Right renal pelvis (tissue), 4 donors: Measurements from ENCODE around the gene PANK1. TPM values are rescaled to one million over a fixed set of nuclear protein-coding genes. Genes with fewer than 3 reads are reported as not detected.
A peak's percentile ranks its signal among the peaks of the same experiment; 100 is the strongest.

Experiments
- DNase-seq, 4 donors: peaks; one replicate each; pipeline ENCODE4 v3.0.0-alpha.2; 2013; ENCODE audit warnings: low read depth in 4 of 4, low spot score in 3 of 4, missing footprints in 1 of 4
- polyA plus RNA-seq, 4 donors: library from polyadenylated mRNA; unstranded; fragments of 120-200 nt; gene quantifications; one replicate each; pipeline ENCODE4 v1.2.1, GENCODE V29; 2013; ENCODE audit not compliant: insufficient read length in 4 of 4

PANK1 gene
- polyA plus RNA-seq, 4 donors, result 43.1 to 55.5 (median 50.8) TPM

- DNase-seq, result no peak
Observed at GRCh38 chr10:89540420-89540949, 104.6 kb downstream of the PANK1 start.

GRCh38 chr10:89537364-89537763 lies 107.7 kb downstream of the PANK1 start:
- DNase-seq, result peak in 1 of 4 donors; percentile 19

- no peak for DNase-seq
Observed at GRCh38 chr10:89536013-89536354, 109.1 kb downstream of the PANK1 start.

- DNase-seq, result peak in 1 of 4 donors; percentile 34
Observed at GRCh38 chr10:89535171-89536012, 109.7 kb downstream of the PANK1 start, which contains the start of gene SLC16A12. TSS of gene SLC16A12 (minus strand) at chr10:89535594. CDS start at chr10:89462578, 73,016 bp downstream.

GRCh38 chr10:89534826-89535166 lies 110.2 kb downstream of the PANK1 start:
- DNase-seq, result no peak

Other genes starting within 250 kb of the PANK1 start
- 10 to 100 TPM; 13.4 to 24.8 (median 17.1) TPM for gene IFIT5, start 230.7 kb downstream of the PANK1 start, polyA plus RNA-seq
- 10 to 100 TPM; 29.8 to 35.4 (median 33.8) TPM for gene SLC16A12, start 109.6 kb downstream of the PANK1 start, polyA plus RNA-seq
- 10 to 100 TPM; 13.5 to 19.0 (median 18.0) TPM for gene KIF20B, start 56.3 kb upstream of the PANK1 start, polyA plus RNA-seq